KMS-11 (cell line): ENCODE results near the gene IPMK.

Experiments used
- H2AFZ ChIP-seq: fragments of 200-600 bp; sonication (generic); 2 replicates; pipeline ENCODE4 v1.6.1; 2016; ENCODE audit warnings: antibody characterized with exemption, mixed run types, low read depth
- H3K27ac ChIP-seq: fragments of 200-600 bp; sonication (generic); 2 replicates; pipeline ENCODE4 v1.6.1; 2016; ENCODE audit warnings: mild to moderate bottlenecking, mixed run types
- H3K27me3 ChIP-seq: fragments of 200-600 bp; sonication (generic); 2 replicates; pipeline ENCODE4 v1.6.1; 2017; ENCODE audit warnings: mild to moderate bottlenecking, low read depth, mixed run types, moderate library complexity; ENCODE audit not compliant: insufficient read depth
- H3K36me3 ChIP-seq: fragments of 200-600 bp; sonication (generic); 2 replicates; pipeline ENCODE4 v1.6.1; 2017; ENCODE audit warnings: mild to moderate bottlenecking, mixed run types; ENCODE audit not compliant: insufficient read depth
- H3K4me1 ChIP-seq: fragments of 200-600 bp; sonication (generic); 2 replicates; pipeline ENCODE4 v1.6.1; 2016; ENCODE audit warnings: mild to moderate bottlenecking, low read depth, mixed run types; ENCODE audit not compliant: poor library complexity, severe bottlenecking
- H3K4me2 ChIP-seq: fragments of 200-600 bp; sonication (generic); 2 replicates; pipeline ENCODE4 v1.7.0; 2016; ENCODE audit warnings: mild to moderate bottlenecking, mixed run types
- H3K4me3 ChIP-seq: fragments of 200-600 bp; sonication (generic); IDR thresholded peaks from 2 replicates; pipeline ENCODE4 v1.6.1; 2017; ENCODE audit warnings: low read depth, low read length, mixed read lengths; ENCODE audit not compliant: insufficient read depth
- H3K79me2 ChIP-seq: fragments of 200-600 bp; sonication (generic); 2 replicates; pipeline ENCODE4 v1.6.1; 2016; ENCODE audit warnings: low read depth, mixed run types; ENCODE audit not compliant: insufficient read depth
- H3K9ac ChIP-seq: fragments of 200-600 bp; sonication (generic); 2 replicates; pipeline ENCODE4 v1.6.1; 2016; ENCODE audit warnings: mild to moderate bottlenecking, mixed run types
- H4K20me1 ChIP-seq: fragments of 200-600 bp; sonication (generic); 2 replicates; pipeline ENCODE4 v1.6.1; 2016; ENCODE audit warnings: mild to moderate bottlenecking, mixed run types; ENCODE audit not compliant: insufficient read depth
- CTCF ChIP-seq: fragments of 200-600 bp; sonication (generic); conservative IDR thresholded peaks from 2 replicates; pipeline ENCODE4 v1.6.1; 2017; ENCODE audit warnings: low read depth, mild to moderate bottlenecking, antibody characterized with exemption, low read length, moderate library complexity, mixed read lengths

The IPMK gene

GRCh38 chr10:58173391-58173790 is 94.3 kb downstream of the IPMK start:
- no peaks in the 10 kb centered on the region; the same call in 1 of the 2 replicates for H4K20me1 ChIP-seq
- no peaks in the 10 kb centered on the region for H3K79me2 ChIP-seq
- H3K9ac ChIP-seq, result no peak overlapping the region
- no peak overlapping the region for H3K27ac ChIP-seq
- H3K4me3 ChIP-seq, result no peak overlapping the region
- no peak for TF ChIP-seq CTCF
- H3K36me3 ChIP-seq, result no peaks in the 10 kb centered on the region
- no peaks in the 10 kb centered on the region for H3K4me1 ChIP-seq
- H3K27me3 ChIP-seq, result no peaks in the 10 kb centered on the region
- H2AFZ ChIP-seq, result no peak overlapping the region
- H3K4me2 ChIP-seq, result no peak overlapping the region

GRCh38 chr10:58171146-58171545 is 96.5 kb downstream of the IPMK start:
- H4K20me1 ChIP-seq, result no peaks in the 10 kb centered on the region
- H3K27me3 ChIP-seq, result no peaks in the 10 kb centered on the region
- H3K27ac ChIP-seq, result no peak overlapping the region
- H3K4me1 ChIP-seq, result no peaks in the 10 kb centered on the region
- H3K9ac ChIP-seq, result no peak overlapping the region
- no peak overlapping the region for H2AFZ ChIP-seq
- no peak overlapping the region for H3K4me2 ChIP-seq
- no peak overlapping the region for H3K4me3 ChIP-seq
- no peaks in the 10 kb centered on the region for H3K36me3 ChIP-seq
- H3K79me2 ChIP-seq, result no peaks in the 10 kb centered on the region
- no peak for TF ChIP-seq CTCF

GRCh38 chr10:58164517-58164916 is 103.2 kb downstream of the IPMK start:
- no peak overlapping the region for H2AFZ ChIP-seq
- no peaks in the 10 kb centered on the region for H3K27me3 ChIP-seq
- H3K4me1 ChIP-seq, result no peaks in the 10 kb centered on the region
- no peaks in the 10 kb centered on the region for H3K36me3 ChIP-seq
- no peak overlapping the region for H3K4me2 ChIP-seq
- no peak overlapping the region for H3K27ac ChIP-seq
- no peaks in the 10 kb centered on the region for H4K20me1 ChIP-seq
- no peak overlapping the region for H3K4me3 ChIP-seq
- TF ChIP-seq CTCF, result no peak
- no peaks in the 10 kb centered on the region for H3K79me2 ChIP-seq
- H3K9ac ChIP-seq, result no peak overlapping the region

GRCh38 chr10:58158806-58159205 is 108.9 kb downstream of the IPMK start:
- Histone ChIP-seq H3K79me2 (no peaks in the 10 kb centered on the region), H3K4me3 (no peak overlapping the region), H3K27ac (no peak overlapping the region), H3K27me3 (no peaks in the 10 kb centered on the region), H2AFZ (no peak overlapping the region), H3K4me2 (no peak overlapping the region), H3K4me1 (no peaks in the 10 kb centered on the region), H3K36me3 (no peaks in the 10 kb centered on the region), H4K20me1 (no peaks in the 10 kb centered on the region), H3K9ac (no peak overlapping the region)
- TF ChIP-seq CTCF, result no peak
